Activated naive CD8-positive, alpha-beta T cell (primary cell): ENCODE measurements around the gene PSME1.

Experiments used
- H3K27ac Mint-ChIP-seq: one replicate; pipeline ENCODE4 v1.8.0; 2021; ENCODE audit warnings: mixed read lengths
- H3K27me3 Mint-ChIP-seq: one replicate; pipeline ENCODE4 v1.8.0; 2021; ENCODE audit warnings: mixed read lengths
- H3K36me3 Mint-ChIP-seq: one replicate; pipeline ENCODE4 v1.8.0; 2021; ENCODE audit warnings: mixed read lengths
- H3K4me1 Mint-ChIP-seq: one replicate; pipeline ENCODE4 v1.8.0; 2021; ENCODE audit warnings: low read depth, mixed read lengths
- H3K4me3 Mint-ChIP-seq: one replicate; pipeline ENCODE4 v1.8.0; 2021; ENCODE audit warnings: mild to moderate bottlenecking, mixed read lengths
- H3K9me3 Mint-ChIP-seq: one replicate; pipeline ENCODE4 v1.8.0; 2021; ENCODE audit warnings: low read depth, mixed read lengths

PSME1 gene

DNA sequence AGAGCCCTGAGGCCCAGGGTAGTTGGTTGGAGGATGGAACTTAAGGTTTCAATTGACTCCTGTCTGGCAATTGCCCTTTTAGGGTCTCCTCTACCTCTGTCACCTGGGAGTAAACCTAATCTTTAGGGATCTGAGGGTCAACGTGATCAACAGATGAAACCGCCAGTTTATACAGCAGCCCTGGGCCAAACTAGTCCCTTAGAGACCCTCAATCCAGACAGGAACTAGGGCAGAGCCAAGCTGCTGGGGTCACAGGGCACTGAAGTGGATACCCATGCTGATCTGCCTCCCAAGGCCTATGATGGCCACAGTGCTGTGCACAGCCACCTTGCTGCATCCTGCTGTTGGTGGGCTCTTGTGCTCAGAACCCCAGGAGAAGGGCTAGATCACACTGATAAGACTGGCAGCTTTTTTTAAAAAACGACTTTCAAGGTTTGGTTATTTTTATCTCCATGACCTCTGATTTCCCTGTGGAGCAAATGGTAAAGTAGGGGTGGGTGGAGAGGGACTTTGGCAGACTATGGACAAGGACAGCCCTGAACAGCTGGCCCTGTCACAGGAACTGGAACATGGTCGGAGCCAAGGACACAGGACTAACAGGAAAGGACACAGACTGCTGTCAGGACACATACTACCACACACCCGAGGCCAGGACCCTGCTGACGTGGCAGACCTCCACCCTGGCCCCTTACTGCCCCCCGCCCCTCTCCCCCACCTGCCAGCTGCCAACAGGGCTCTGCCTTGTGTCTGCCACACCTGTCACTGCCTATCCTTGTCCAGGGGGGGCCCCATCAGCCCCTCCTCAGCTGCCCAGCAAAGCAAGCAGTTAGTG, 5.1 kb upstream of the PSME1 start:
- H3K4me1 Mint-ChIP-seq: peaks cover 28% of the 10 kb centered on the region
- H3K9me3 Mint-ChIP-seq: no peaks in the 10 kb centered on the region
- no peaks in the 10 kb centered on the region for H3K36me3 Mint-ChIP-seq
- no peak overlapping the region for H3K4me3 Mint-ChIP-seq
- no peaks in the 10 kb centered on the region for H3K27me3 Mint-ChIP-seq
- peak overlapping the region; percentile 80 for H3K27ac Mint-ChIP-seq

DNA sequence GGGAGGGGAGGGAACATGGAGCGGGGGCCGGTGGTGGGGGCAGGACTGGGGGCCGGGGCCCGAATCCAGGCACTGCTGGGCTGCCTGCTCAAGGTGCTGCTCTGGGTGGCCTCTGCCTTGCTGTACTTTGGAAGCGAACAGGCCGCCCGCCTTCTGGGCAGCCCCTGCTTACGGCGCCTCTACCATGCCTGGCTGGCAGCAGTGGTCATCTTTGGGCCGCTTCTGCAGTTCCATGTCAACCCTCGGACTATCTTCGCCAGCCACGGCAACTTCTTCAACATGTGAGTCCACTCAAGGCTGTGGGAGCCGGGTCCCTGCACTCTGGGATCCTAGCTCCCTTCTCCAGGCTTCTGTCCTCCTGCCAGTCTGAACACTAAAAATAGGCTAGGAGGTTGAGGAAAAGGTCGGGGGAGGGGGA, 4.4 kb upstream of the PSME1 start:
- H3K4me3 Mint-ChIP-seq: no peak overlapping the region
- no peaks in the 10 kb centered on the region for H3K36me3 Mint-ChIP-seq
- H3K4me1 Mint-ChIP-seq: peaks cover 29% of the 10 kb centered on the region
- H3K27me3 Mint-ChIP-seq: no peaks in the 10 kb centered on the region
- peak overlapping the region; percentile 89 for H3K27ac Mint-ChIP-seq
- no peaks in the 10 kb centered on the region for H3K9me3 Mint-ChIP-seq

DNA sequence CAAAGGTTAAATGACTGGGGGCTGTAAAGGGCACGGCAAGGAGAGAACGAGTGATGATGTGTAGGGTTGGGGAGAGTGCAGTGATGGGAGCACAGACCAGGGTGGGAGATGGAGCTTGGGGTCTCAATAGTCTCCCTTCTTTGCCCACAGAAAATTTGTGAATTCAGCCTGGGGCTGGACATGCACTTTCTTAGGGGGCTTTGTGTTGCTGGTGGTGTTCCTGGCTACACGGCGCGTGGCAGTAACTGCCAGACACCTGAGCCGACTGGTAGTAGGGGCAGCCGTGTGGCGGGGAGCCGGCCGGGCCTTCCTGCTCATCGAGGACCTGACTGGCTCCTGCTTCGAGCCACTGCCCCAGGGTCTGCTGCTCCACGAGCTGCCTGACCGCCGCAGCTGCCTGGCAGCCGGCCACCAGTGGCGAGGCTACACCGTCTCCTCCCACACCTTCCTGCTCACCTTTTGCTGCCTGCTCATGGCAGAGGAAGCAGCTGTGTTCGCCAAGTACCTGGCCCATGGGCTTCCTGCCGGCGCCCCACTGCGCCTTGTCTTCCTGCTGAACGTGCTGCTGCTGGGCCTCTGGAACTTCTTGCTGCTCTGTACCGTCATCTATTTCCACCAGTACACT, 3.8 kb upstream of the PSME1 start:
- Mint-ChIP-seq H3K4me3 (peak overlapping the region; percentile 42), H3K4me1 (peaks cover 35% of the 10 kb centered on the region), H3K36me3 (peaks cover 5% of the 10 kb centered on the region), H3K9me3 (no peaks in the 10 kb centered on the region), H3K27ac (peak overlapping the region; percentile 89), H3K27me3 (no peaks in the 10 kb centered on the region)

DNA sequence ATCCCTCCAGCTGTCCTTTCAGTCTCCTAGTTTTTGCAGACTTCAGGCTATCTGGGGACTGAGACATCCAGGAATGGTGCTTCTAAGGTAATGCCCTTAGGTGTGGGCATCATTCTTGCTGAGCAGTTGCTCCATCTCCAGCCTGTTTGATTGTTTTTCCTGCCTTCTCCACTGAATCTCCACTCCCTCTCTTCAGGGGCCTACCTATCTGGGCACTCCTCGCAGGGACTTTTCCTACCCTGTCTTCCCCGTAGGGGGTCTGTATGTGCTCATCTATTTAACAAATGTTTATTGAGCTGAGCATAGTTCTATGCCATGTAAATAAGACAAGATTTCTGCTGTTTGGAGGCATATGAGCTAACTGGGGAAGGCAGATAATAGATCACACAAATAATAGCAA, 3.0 kb upstream of the PSME1 start:
- Mint-ChIP-seq H3K4me1 (peaks cover 38% of the 10 kb centered on the region), H3K27me3 (no peaks in the 10 kb centered on the region), H3K27ac (peak overlapping the region; percentile 89), H3K4me3 (peak overlapping the region; percentile 42), H3K9me3 (no peaks in the 10 kb centered on the region), H3K36me3 (peaks cover 6% of the 10 kb centered on the region)

DNA sequence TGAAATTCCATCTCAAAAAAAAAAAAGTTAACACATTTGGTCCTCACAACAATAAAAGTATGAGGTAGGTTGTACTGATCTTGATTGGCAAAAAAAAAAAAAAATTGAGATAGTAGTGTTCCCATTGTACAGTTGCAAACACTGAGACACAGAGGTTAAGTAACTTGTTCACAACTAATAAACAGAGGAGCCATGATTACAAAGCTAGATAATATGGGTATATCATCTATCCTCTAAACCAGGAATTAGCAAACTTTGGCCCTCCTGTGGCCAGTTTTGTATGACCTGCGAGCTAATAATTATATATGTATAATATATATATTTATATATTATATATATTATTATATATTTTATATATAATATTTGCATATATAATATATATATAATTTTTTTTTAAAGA, 2.3 kb upstream of the PSME1 start:
- no peak overlapping the region for H3K4me3 Mint-ChIP-seq
- peaks cover 45% of the 10 kb centered on the region for H3K4me1 Mint-ChIP-seq
- peaks cover 9% of the 10 kb centered on the region for H3K36me3 Mint-ChIP-seq
- no peak overlapping the region for H3K27ac Mint-ChIP-seq
- H3K9me3 Mint-ChIP-seq: no peaks in the 10 kb centered on the region
- no peaks in the 10 kb centered on the region for H3K27me3 Mint-ChIP-seq

DNA sequence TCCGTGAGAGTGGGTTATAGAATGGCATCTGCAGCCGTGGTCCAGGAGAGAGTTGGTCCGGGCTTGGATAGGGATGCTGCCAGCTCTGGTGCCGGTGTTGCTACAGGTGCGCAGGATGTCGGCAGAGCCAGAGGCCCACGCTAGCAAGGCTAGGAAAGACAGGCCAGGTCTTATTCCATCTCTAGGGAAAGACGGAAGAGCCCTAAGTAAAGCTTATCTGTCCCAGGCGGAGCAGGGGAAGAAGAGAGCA, 485 bp upstream of the PSME1 start:
- H3K4me3 Mint-ChIP-seq: peak overlapping the region; percentile 96
- H3K27ac Mint-ChIP-seq: peak overlapping the region; percentile 91
- H3K9me3 Mint-ChIP-seq: no peaks in the 10 kb centered on the region
- no peaks in the 10 kb centered on the region for H3K27me3 Mint-ChIP-seq
- peaks cover 9% of the 10 kb centered on the region for H3K36me3 Mint-ChIP-seq
- H3K4me1 Mint-ChIP-seq: peaks cover 59% of the 10 kb centered on the region

DNA sequence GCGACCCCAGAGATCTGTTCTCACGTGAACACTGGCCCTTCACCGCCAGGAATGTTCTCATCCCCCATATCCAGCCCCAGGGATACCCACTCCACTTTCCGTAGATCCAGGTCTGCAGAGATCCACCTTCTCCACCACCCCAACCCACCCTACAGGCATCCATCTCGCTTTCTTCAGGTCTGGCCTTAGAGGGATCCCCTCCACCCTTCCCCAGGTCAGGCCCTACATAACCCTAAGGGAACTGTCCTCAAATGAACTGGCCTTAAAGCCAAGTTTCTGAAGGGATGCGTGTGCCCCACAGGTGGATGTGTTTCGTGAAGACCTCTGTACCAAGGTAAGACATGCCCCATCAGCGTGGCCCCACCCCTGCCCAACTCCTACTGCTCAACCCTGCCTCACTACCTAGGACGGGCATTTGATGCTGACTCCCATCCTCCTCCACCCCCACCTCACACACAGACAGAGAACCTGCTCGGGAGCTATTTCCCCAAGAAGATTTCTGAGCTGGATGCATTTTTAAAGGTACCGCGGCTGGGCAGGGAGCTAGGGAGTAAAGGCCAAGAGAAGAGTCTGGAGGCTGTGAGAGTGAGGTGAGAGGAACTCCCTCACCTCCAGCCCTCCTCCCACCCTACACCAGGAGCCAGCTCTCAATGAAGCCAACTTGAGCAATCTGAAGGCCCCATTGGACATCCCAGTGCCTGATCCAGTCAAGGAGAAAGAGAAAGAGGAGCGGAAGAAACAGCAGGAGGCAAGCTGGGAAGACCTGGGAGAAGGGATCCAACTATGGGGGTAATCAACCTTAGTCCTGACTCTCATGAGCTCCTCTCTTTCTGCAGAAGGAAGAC, 912 bp downstream of the PSME1 start:
- H3K27me3 Mint-ChIP-seq: no peaks in the 10 kb centered on the region
- H3K36me3 Mint-ChIP-seq: peaks cover 9% of the 10 kb centered on the region
- peak overlapping the region; percentile 93 for H3K27ac Mint-ChIP-seq
- peak overlapping the region; percentile 91 for H3K4me3 Mint-ChIP-seq
- H3K9me3 Mint-ChIP-seq: no peaks in the 10 kb centered on the region
- peaks cover 58% of the 10 kb centered on the region for H3K4me1 Mint-ChIP-seq

DNA sequence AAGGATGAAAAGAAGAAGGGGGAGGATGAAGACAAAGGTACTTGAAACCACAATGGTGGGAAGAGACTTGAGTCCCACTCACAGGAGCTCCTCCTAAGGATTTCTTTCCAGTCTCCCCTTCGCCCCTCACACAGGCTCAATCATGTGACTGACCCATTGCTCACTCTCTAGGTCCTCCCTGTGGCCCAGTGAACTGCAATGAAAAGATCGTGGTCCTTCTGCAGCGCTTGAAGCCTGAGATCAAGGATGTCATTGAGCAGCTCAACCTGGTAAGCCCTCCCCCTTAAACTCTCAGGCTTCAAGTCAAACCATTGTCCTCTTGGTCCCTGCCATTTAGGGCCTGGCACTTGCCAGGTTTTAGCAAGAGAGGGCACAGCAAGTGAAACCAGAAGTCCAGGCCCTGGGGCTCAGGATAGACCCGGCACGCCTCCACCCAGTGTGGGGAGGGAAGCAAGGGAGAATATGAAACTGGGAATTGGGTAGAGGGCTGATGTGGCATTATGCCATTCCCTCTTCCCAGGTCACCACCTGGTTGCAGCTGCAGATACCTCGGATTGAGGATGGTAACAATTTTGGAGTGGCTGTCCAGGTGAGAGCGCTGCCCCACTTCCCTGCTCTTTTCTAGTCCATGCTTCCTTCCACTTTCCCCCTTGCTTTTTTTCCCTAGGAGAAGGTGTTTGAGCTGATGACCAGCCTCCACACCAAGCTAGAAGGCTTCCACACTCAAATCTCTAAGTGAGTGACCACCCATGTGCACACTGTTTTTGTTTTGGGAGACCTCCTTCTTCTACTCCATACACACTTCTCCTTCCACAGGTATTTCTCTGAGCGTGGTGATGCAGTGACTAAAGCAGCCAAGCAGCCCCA, 1.8 kb downstream of the PSME1 start:
- Mint-ChIP-seq H3K27ac (peak overlapping the region; percentile 93), H3K27me3 (no peaks in the 10 kb centered on the region), H3K4me3 (peak overlapping the region; percentile 91), H3K9me3 (no peaks in the 10 kb centered on the region), H3K4me1 (peaks cover 56% of the 10 kb centered on the region), H3K36me3 (peaks cover 9% of the 10 kb centered on the region)

DNA sequence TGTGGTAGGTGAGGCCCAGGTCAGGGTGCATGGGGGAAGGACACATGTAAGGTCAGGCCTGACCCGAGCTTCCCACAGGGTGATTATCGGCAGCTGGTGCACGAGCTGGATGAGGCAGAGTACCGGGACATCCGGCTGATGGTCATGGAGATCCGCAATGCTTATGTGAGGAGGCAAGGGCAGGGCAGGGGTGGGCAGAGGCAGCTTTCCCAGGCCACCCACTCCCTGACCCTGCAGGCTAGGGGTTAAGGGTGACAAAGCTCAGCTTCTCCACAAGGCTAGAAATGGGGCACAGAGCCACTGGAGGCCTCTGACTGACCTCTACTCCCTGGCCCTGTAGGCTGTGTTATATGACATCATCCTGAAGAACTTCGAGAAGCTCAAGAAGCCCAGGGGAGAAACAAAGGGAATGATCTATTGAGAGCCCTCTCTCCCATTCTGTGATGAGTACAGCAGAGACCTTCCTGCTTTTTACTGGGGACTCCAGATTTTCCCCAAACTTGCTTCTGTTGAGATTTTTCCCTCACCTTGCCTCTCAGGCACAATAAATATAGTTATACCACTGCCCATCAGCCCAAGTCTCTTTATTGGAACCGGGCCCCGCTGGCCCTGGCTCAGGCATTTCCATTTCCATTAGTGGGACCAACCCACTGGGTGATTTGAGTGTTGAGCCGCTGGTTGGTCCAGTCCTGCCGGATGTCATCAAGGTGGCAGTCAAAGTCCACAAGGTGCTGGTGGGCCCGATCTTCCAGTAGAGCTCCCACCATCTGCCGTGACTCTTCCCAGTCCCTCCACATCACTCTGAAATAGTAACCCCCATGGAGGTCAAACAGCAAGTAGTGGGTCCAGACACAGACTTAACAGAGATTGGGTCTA, 2.6 kb downstream of the PSME1 start:
- Mint-ChIP-seq H3K4me3 (peak overlapping the region; percentile 97), H3K36me3 (peaks cover 11% of the 10 kb centered on the region), H3K27ac (peak overlapping the region; percentile 61), H3K9me3 (no peaks in the 10 kb centered on the region), H3K4me1 (peaks cover 59% of the 10 kb centered on the region), H3K27me3 (no peaks in the 10 kb centered on the region)

DNA sequence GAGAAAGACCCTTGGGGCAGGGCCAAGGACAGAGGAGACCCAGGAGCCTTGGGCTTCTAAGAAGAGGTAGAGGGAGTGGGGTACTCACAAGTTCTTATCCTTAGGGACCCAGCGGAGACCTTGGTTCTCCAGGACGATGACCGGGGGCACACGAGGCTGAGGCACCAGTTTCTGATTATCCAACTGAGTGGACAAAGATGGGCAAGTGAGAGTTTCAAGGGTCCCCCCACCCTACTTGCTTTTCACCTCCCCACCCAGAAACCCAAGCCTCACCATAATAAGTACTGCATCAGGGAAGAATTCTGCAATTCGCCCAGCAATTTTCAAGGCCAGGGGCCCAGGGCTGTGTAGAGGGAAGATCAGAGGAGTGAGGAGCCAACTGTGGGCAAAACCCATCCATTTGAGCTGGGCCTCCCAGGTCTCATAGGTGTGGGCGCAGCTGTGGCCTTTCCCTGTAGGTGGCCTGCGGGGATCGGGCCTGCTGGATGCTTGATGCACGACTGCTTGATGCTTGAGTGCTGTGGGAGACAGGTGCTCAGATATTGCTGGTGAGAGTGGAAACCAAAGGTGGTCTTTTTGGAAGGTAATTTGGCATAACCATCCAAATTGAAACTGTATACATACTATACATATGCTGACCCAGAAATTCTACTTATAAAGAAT, 3.4 kb downstream of the PSME1 start:
- Mint-ChIP-seq H3K27me3 (no peaks in the 10 kb centered on the region), H3K4me1 (peaks cover 63% of the 10 kb centered on the region), H3K9me3 (no peaks in the 10 kb centered on the region), H3K27ac (peak overlapping the region; percentile 70), H3K36me3 (peaks cover 13% of the 10 kb centered on the region), H3K4me3 (peak overlapping the region; percentile 97)

DNA sequence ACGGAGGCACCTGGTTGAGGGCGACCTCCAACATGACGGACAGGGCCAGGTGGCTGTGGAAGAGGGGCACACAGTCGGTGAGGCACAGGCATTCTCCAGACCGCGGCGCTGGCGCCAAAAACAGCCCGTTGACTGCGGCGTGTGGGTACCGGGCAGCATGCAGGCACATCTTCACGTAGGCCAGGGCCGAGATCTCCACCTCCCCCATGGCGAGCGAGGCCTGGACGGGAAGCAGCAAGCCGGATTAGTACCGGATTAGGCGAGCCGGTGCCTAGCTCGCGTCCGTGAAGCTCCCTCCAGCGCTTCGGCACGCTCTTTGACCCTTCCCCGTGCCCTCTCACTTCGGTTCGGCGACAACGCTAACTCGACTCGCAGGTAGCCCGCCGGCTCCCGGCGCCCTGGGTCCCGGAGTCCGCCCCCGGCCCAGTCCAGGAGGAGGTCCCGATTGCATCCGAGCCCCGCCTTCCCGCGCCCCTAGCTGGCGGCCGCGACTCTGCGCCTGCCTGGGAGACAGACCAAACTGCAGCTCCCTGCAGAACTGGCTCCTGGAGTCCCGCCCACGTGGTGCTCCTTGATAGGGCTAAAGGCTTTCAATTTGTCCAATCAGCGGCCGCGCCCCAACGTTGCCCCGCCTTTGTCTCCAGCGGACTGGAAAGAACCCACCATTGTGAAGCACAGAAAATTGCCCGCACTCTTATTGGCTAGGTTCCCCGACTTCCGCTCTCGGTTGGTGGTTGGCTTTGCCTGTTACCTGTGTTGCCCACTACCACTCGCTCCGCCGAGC, 5.3 kb downstream of the PSME1 start, which contains the start of gene EMC9:
Gene EMC9, minus strand, starts transcription at position 495 of the 784 bp plus-strand sequence. Its CDS starts 287 bp downstream, at position 208.
- H3K27ac Mint-ChIP-seq: peak within 1 kb of the TSS; percentile 93
- H3K9me3 Mint-ChIP-seq: no peaks in the 10 kb centered on the region
- no peaks in the 10 kb centered on the region for H3K27me3 Mint-ChIP-seq
- peak within 1 kb of the TSS; percentile 97 for H3K4me3 Mint-ChIP-seq
- H3K36me3 Mint-ChIP-seq: peaks cover 22% of the 10 kb centered on the region
- H3K4me1 Mint-ChIP-seq: peaks cover 69% of the 10 kb centered on the region

DNA sequence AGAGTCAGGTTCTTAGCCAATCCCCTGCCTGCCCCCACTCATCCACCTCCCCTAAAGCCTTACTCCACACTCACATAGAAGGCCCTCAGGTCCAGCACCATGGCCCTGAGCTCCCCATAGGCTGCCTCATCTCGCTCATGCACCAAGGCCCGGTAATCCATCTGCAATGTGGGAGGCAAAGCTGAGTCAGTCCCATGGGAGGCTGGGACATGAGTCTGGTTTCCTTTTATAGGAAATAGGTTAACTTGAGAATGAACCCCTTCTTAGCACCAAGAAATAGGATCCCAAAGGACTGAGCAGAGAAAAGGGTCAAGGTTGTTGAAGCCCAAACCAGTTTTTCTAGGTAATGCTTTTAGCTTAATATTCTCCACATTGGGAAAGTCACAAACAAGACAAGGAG, 7.5 kb downstream of the PSME1 start:
- peak overlapping the region; percentile 68 for H3K4me3 Mint-ChIP-seq
- H3K36me3 Mint-ChIP-seq: peaks cover 16% of the 10 kb centered on the region
- peaks cover 59% of the 10 kb centered on the region for H3K4me1 Mint-ChIP-seq
- peak overlapping the region; percentile 78 for H3K27ac Mint-ChIP-seq
- H3K27me3 Mint-ChIP-seq: no peaks in the 10 kb centered on the region
- no peaks in the 10 kb centered on the region for H3K9me3 Mint-ChIP-seq

DNA sequence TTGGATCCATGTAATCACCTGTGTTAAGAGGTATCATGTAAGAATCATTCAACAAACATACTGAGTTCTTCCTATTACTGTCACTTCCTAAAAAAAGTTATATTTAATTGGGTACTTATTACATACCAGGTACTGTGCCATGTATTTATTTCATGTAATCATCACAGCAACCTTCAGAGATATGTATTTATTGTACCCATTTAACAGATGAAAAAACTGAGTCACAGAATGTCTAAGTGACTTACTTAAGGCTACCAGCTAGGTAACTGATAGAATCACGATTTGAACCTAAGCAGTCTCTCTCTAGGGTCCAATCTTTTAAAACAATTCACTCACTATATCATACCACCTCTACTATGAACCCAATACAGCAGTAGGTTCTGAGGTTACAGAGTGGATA, 8.5 kb downstream of the PSME1 start:
- Mint-ChIP-seq H3K36me3 (peaks cover 16% of the 10 kb centered on the region), H3K4me3 (peak overlapping the region; percentile 97), H3K27me3 (no peaks in the 10 kb centered on the region), H3K27ac (peak overlapping the region; percentile 78), H3K9me3 (no peaks in the 10 kb centered on the region), H3K4me1 (peaks cover 59% of the 10 kb centered on the region)
